Stimulated activated CD8-positive, alpha-beta memory T cell treated with anti-CD3 and anti-CD28 coated beads, Interleukin-7, amount 100 ng/mL, for 1 hour (primary cell): ENCODE results near the gene SRSF12.
"Not testable (repeated sequence)": the region's sequence is repeated elsewhere in the genome, so short reads cannot be mapped to it uniquely, and the experiment has no call there.

Source experiments
- DNase-seq, 2 donors: peaks; one replicate each; pipeline ENCODE4 v3.0.0-alpha.2; 2020; ENCODE audit warnings: low read depth in 2 of 2

SRSF12 gene

GRCh38 chr6:89073014-89073620 lies 44.8 kb downstream of the SRSF12 start:
- DNase-seq = no peak

- no peak for DNase-seq
Observed at GRCh38 chr6:89071036-89071435, 46.8 kb downstream of the SRSF12 start.

- no peak for DNase-seq
Observed at GRCh38 chr6:89069536-89070163, 48.2 kb downstream of the SRSF12 start.

- DNase-seq = no peak
Observed at GRCh38 chr6:89068695-89069094, 49.2 kb downstream of the SRSF12 start.

- DNase-seq = no peak
Observed at GRCh38 chr6:89067796-89068195, 50.1 kb downstream of the SRSF12 start.

GRCh38 chr6:89066940-89067646 lies 50.8 kb downstream of the SRSF12 start:
- DNase-seq = no peak

GRCh38 chr6:89066121-89066520 lies 51.8 kb downstream of the SRSF12 start:
- DNase-seq = not testable (repeated sequence)

- DNase-seq = not testable (repeated sequence)
Observed at GRCh38 chr6:89064931-89065330, 52.9 kb downstream of the SRSF12 start.

- no peak for DNase-seq
Observed at GRCh38 chr6:89063881-89064280, 54.0 kb downstream of the SRSF12 start.

- DNase-seq = no peak
Observed at GRCh38 chr6:89059227-89059626, 58.6 kb downstream of the SRSF12 start.

- no peak for DNase-seq
Observed at GRCh38 chr6:89058627-89059026, 59.2 kb downstream of the SRSF12 start.

GRCh38 chr6:89057759-89058158 lies 60.1 kb downstream of the SRSF12 start:
- DNase-seq = no peak

- DNase-seq = no peak
Observed at GRCh38 chr6:89054208-89054607, 63.7 kb downstream of the SRSF12 start.

- no peak for DNase-seq
Observed at GRCh38 chr6:89051676-89052075, 66.2 kb downstream of the SRSF12 start.

- no peak for DNase-seq
Observed at GRCh38 chr6:89050697-89051096, 67.2 kb downstream of the SRSF12 start.

- no peak for DNase-seq
Observed at GRCh38 chr6:89050155-89050554, 67.7 kb downstream of the SRSF12 start.

GRCh38 chr6:89048985-89049384 lies 68.9 kb downstream of the SRSF12 start:
- DNase-seq = no peak

GRCh38 chr6:89048288-89048923 lies 69.5 kb downstream of the SRSF12 start:
- DNase-seq = no peak

- DNase-seq = no peak
Observed at GRCh38 chr6:89047473-89047872, 70.4 kb downstream of the SRSF12 start.
